HG02981 (cell line): ENCODE results near the gene PLEKHO2.

ENCODE experiments used
- ATAC-seq: cut with Tn5 transposase; IDR thresholded peaks from one replicate; pipeline ENCODE4 v1.9.1; 2021; ENCODE audit warnings: mild to moderate bottlenecking, moderate library complexity; ENCODE audit not compliant: unreplicated experiment

PLEKHO2 gene

GRCh38 chr15:64911311-64912186 is 69.8 kb downstream of the PLEKHO2 start, which contains the start of gene ANKDD1A:
TSS of gene ANKDD1A (plus strand) at chr15:64911902. CDS start at chr15:64911931, 29 bp downstream.
- no peak for ATAC-seq

DNA sequence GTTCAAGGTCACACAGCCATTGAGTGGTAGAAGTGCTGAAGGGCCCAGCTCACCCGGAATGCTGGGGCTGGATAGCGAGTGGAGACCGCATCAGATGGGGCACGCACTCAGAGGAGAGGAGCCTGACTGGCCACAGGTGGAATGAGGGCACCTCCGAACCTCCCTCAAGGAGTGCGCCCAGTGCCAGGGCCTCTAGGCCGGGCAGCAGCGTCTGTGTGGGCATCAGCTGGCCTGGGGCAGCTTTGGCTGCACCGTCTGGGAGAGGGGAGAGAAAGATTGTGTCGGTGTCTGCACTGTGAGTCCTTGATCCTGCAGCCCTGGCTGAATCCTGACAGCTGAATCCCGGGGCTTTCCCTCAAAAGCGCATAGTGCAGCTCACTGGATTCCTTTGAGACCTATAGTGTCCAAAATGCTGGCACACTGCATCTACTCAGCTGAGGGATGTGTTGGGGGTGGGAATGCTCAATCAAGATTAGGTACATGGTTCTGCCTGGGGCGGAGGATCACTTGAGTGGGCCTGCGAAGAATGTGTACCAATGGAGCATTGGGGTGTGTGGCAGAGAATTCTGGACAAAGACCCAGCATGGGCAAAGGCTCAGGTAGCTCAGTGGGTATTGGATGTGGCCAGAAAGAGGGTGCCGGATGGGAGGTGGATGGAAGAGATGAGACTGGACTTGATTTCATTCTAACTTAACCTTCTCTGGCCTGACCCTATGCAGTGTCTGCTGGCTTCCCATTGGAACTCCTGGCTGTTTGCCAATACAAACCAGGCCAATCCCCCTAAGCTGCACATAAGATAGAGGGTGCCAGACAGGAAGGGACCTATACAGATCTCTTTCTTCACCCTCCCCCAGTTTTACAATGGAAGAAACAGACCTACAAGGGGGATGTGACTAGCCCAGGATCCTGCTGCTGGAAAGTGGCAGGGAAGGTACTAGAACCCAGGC is 70.9 kb downstream of the PLEKHO2 start:
- ATAC-seq: no peak

- ATAC-seq: no peak
Observed at GRCh38 chr15:64915518-64916227, 74.0 kb downstream of the PLEKHO2 start.

DNA sequence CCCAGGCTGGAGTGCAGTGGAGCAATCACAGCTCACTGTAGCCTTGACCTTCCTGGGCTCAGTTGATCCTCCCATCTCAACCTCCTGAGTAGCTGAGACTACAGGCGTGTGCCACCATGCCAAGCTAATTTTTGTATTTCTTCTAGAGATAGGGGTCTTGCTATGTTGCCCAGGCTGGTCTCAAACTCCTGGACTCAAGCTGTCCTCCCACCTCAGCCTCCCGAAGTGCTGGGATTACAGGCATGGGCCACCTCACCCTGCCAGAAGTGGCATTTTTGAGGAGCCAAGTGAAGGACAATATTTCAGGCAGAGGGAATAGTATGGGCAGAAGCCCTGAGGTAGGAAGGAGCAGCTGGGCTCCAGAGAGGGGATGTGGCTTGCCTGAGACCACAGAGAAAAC is 74.7 kb downstream of the PLEKHO2 start:
- ATAC-seq: no peak

GRCh38 chr15:64917211-64917610 is 75.5 kb downstream of the PLEKHO2 start:
- ATAC-seq: no peak
